GM13976 (cell line): ENCODE data around the gene WASL.
"Not testable (repeated sequence)": the region's sequence is repeated elsewhere in the genome, so short reads cannot be mapped to it uniquely, and the experiment has no call there.

ENCODE experiments used
- DNase-seq: peaks from one replicate; pipeline ENCODE4 v3.0.0; 2012; ENCODE audit warnings: low spot score
- CTCF ChIP-seq: IDR thresholded peaks from 2 replicates; pipeline ENCODE4 v1.5.1; 2012; ENCODE audit warnings: borderline replicate concordance, mild to moderate bottlenecking; ENCODE audit not compliant: insufficient read depth; ENCODE audit errors: extremely low read depth, missing control alignments, control extremely low read depth
- in situ Hi-C: fragments of 300-500 bp; cut with MboI; formaldehyde crosslinking; loops from one replicate; pipeline ENCODE4 v1.12.0; 2022; ENCODE audit warnings: low sequenced_read_pairs, mixed read lengths, inconsistent platforms; ENCODE audit not compliant: unreplicated experiment

WASL gene

GRCh38 chr7:123727071-123727837 lies 21.5 kb downstream of the WASL start:
- TF ChIP-seq CTCF: no peak
- in situ Hi-C loops: no loop called here
- no peak for DNase-seq

GRCh38 chr7:123725586-123726171 lies 23.1 kb downstream of the WASL start:
- no peak for DNase-seq
- in situ Hi-C loops: no loop called here
- no peak for TF ChIP-seq CTCF

- in situ Hi-C loops: no loop called here
- no peak for DNase-seq
- TF ChIP-seq CTCF: no peak
These were observed 24.0 kb downstream of the WASL start for GRCh38 chr7:123724817-123725253.

- in situ Hi-C loops: no loop called here
- no peak for TF ChIP-seq CTCF
- no peak for DNase-seq
These were observed 24.9 kb downstream of the WASL start for GRCh38 chr7:123723913-123724312.

- in situ Hi-C loops, DNase-seq: not testable (repeated sequence)
These were observed 28.3 kb downstream of the WASL start for GRCh38 chr7:123720527-123720926.

GRCh38 chr7:123719197-123719721 lies 29.5 kb downstream of the WASL start:
- in situ Hi-C loops: no loop called here
- DNase-seq: no peak

More at GRCh38 chr7:123719197-123719721, 29.5 kb downstream of the WASL start:
- TF ChIP-seq CTCF: no peak
